Lower leg skin (tissue), 4 donors: Measurements from ENCODE around the gene ARHGAP24. TPM values are rescaled to one million over a fixed set of nuclear protein-coding genes. Genes with fewer than 3 reads are reported as not detected.

ENCODE experiments used
- DNase-seq, 2 donors: peaks; one replicate each; pipeline ENCODE4 v3.0.0-alpha.2; 2019; ENCODE audit warnings: low spot score in 2 of 2
- H3K4me3 ChIP-seq: fragments of 200-600 bp; sonication (generic); 2 replicates; pipeline ENCODE4 v1.5.1; 2017; ENCODE audit warnings: mild to moderate bottlenecking, low read depth; ENCODE audit not compliant: poor library complexity, severe bottlenecking
- CTCF ChIP-seq, 3 donors: fragments of 450-650 bp; IDR thresholded peaks; one replicate each; pipeline ENCODE4 v1.5.1; 2016; ENCODE audit warnings: antibody characterized with exemption in 3 of 3, mild to moderate bottlenecking in 3 of 3, moderate library complexity in 2 of 3
- POLR2A ChIP-seq, 2 donors: fragments of 450-650 bp; IDR thresholded peaks; one replicate each; pipeline ENCODE4 v1.6.1; 2016 to 2017; ENCODE audit warnings: antibody characterized with exemption in 2 of 2, mild to moderate bottlenecking in 1 of 2, moderate library complexity in 1 of 2
- WGBS, 2 donors: methylation state at CpG; one replicate each; pipeline ENCODE4 v1.1.5; 2018; 5-methylcytosine and 5-hydroxymethylcytosine counted together
- intact Hi-C: fragments of 100-400 bp; cut with DNase I; formaldehyde crosslinking; loops from one replicate; pipeline ENCODE4 v1.15.0; 2023; ENCODE audit warnings: low total_unique reads
- total RNA-seq, 4 donors: library from RNA; depleted of rRNA; stranded (reverse); fragments of >200 nt; gene quantifications; one replicate each; pipeline ENCODE4 v1.1.0, GENCODE V29; 2016

Gene ARHGAP24
- total RNA-seq, 4 donors from 2014 or later, result 13.1 to 58.4 (median 24.0) TPM

- intact Hi-C loops, result no loop called here
- TF ChIP-seq POLR2A (IDR thresholded peaks at IDR 0.05) (no peak), CTCF (IDR thresholded peaks at IDR 0.05) (no peak)
- no peak overlapping the region for H3K4me3 ChIP-seq
- DNase-seq, result no peak
- 71 to 81% methylated on average over 3 of the region's 3 CpGs for WGBS, 2 donors
Observed at GRCh38 chr4:85952972-85953650, 478.2 kb downstream of the ARHGAP24 start.

- intact Hi-C loops, result no loop called here
- TF ChIP-seq POLR2A (IDR thresholded peaks at IDR 0.05), result no peak
- TF ChIP-seq CTCF (IDR thresholded peaks at IDR 0.05), result no peak
- 80 to 81% methylated on average over 3 of the region's 3 CpGs for WGBS, 2 donors
- no peak overlapping the region for H3K4me3 ChIP-seq
- DNase-seq, result no peak
Observed at GRCh38 chr4:85953651-85954018, 478.7 kb downstream of the ARHGAP24 start.

- TF ChIP-seq CTCF (IDR thresholded peaks at IDR 0.05) (no peak), POLR2A (IDR thresholded peaks at IDR 0.05) (no peak)
- H3K4me3 ChIP-seq, result no peak overlapping the region
- intact Hi-C loops, result no loop called here
- DNase-seq, result no peak
Observed at GRCh38 chr4:85955620-85956292, 480.8 kb downstream of the ARHGAP24 start.

GRCh38 chr4:85956293-85956945 is 481.5 kb downstream of the ARHGAP24 start:
- TF ChIP-seq POLR2A (IDR thresholded peaks at IDR 0.05) (no peak), CTCF (IDR thresholded peaks at IDR 0.05) (no peak)
- H3K4me3 ChIP-seq, result no peak overlapping the region
- 94 to 97% methylated on average over 17 of the region's 17 CpGs for whole genome bisulfite sequencing, 2 donors
- intact Hi-C loops, result no loop called here
- DNase-seq, result no peak

GRCh38 chr4:85961887-85962286 is 486.9 kb downstream of the ARHGAP24 start:
- WGBS, 2 donors, result 68 to 81% methylated on average over 4 of the region's 4 CpGs
- H3K4me3 ChIP-seq, result no peak overlapping the region
- DNase-seq, result no peak
- intact Hi-C loops, result no loop called here
- TF ChIP-seq CTCF (IDR thresholded peaks at IDR 0.05), result no peak
- TF ChIP-seq POLR2A (IDR thresholded peaks at IDR 0.05), result no peak
